Vagina (tissue), 2 donors: Measurements from ENCODE around the gene KCNC4.

ENCODE experiments used
- CTCF ChIP-seq, 3 experiments: fragments of 450-650 bp in 2 of 3; fragments of 200-600 bp in 1 of 3; sonication (generic) in 1 of 3; IDR thresholded peaks; one replicate each; pipeline ENCODE4 v1.5.1; 2017 to 2019; ENCODE audit warnings: antibody characterized with exemption in 3 of 3, mild to moderate bottlenecking in 2 of 3, moderate library complexity in 2 of 3
- POLR2A ChIP-seq, 2 donors: fragments of 450-650 bp; IDR thresholded peaks; one replicate each; pipeline ENCODE4 v1.6.1; 2017; ENCODE audit warnings: antibody characterized with exemption in 2 of 2, mild to moderate bottlenecking in 2 of 2, moderate library complexity in 2 of 2

GRCh38 chr1:110200666-110201065 is 9.4 kb upstream of the KCNC4 start:
- TF ChIP-seq POLR2A (IDR thresholded peaks at IDR 0.05) (no peak), CTCF (IDR thresholded peaks at IDR 0.05) (no peak)
